Mucosa of descending colon (tissue), 3 donors: Measurements from ENCODE around the gene PSMD11. TPM values are rescaled to one million over a fixed set of nuclear protein-coding genes. Genes with fewer than 3 reads are reported as not detected.
A peak's percentile ranks its signal among the peaks of the same experiment; 100 is the strongest.

Source experiments
- ATAC-seq: fragments of 200-7000 bp; cut with Tn5 transposase; one replicate; pipeline ENCODE4 v1.9.1; 2020; ENCODE audit warnings: mild to moderate bottlenecking, moderate library complexity
- DNase-seq, 3 donors: peaks; one replicate each; pipeline ENCODE4 v3.0.0-alpha.2; 2020
- H3K36me3 ChIP-seq: fragments of 200-600 bp; one replicate; pipeline ENCODE4 v1.8.0; 2021; ENCODE audit warnings: low read depth, mild to moderate bottlenecking
- H3K4me1 ChIP-seq: fragments of 200-600 bp; one replicate; pipeline ENCODE4 v1.8.0; 2021; ENCODE audit warnings: low read depth, mild to moderate bottlenecking
- H3K4me3 ChIP-seq: fragments of 200-600 bp; one replicate; pipeline ENCODE4 v1.8.0; 2021; ENCODE audit warnings: mild to moderate bottlenecking
- H3K9me3 ChIP-seq: fragments of 200-600 bp; one replicate; pipeline ENCODE4 v1.8.0; 2021; ENCODE audit warnings: mild to moderate bottlenecking
- intact Hi-C, 2 donors: fragments of 100-400 bp; cut with DNase I in 1 of 2; cut with micrococcal nuclease in 1 of 2; formaldehyde crosslinking; loops; one replicate each; pipeline versions ENCODE4 v1.11.0 to v1.11.1; 2022; cut with DNase I, micrococcal nuclease
- total RNA-seq, 3 donors: library from RNA; stranded (reverse); fragmentation: NEBNext Ultra II Directional in 2 of 3; extraction: Animal tissue kit (Norgen Biotek cat#: 25700) in 2 of 3; gene quantifications; one replicate each; pipeline versions ENCODE4 v1.2.1 to v1.2.4, GENCODE V29; 2021 to 2023
- TF ChIP-seq, protein P1 (sequence below): fragments of 200-600 bp; IDR thresholded peaks from one replicate; pipeline ENCODE4 v1.8.0; 2022; ENCODE audit warnings: antibody characterized with exemption, mild to moderate bottlenecking
- donor health status: DM: no; HTN: no; CAD: no; lungs with moderate emphysema.
- donor health status: DM: no; HTN: no; CAD: no.
- donor health status: DM: no; HTN: yes; CAD: no.

Gene PSMD11
- total RNA-seq, 3 donors from 2014 or later: 81.5 to 99.2 (median 85.8) TPM

DNA sequence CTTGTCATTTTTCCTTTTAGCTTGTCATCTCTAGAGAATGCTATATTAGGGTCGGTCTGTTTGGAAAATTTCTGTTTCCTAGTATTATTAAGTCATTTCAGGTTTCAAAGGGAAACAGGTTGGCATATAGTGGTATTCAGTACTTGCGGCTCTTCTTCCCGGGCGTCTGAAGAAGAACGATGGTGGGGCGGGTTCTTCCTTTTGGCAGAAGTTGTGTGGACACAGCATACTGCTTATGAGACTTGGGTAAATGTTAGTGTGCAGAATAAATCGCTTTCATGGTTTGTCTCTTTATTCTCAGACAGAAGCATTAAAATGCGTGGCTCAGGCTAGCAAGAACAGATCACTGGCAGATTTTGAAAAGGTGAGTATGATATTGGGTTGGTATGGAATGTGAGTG lies 32.9 kb downstream of the PSMD11 start:
- no peak for ATAC-seq
- intact Hi-C loops: no loop called here
- H3K4me1 ChIP-seq: no peaks in the 10 kb centered on the region
- TF ChIP-seq, protein P1, sequence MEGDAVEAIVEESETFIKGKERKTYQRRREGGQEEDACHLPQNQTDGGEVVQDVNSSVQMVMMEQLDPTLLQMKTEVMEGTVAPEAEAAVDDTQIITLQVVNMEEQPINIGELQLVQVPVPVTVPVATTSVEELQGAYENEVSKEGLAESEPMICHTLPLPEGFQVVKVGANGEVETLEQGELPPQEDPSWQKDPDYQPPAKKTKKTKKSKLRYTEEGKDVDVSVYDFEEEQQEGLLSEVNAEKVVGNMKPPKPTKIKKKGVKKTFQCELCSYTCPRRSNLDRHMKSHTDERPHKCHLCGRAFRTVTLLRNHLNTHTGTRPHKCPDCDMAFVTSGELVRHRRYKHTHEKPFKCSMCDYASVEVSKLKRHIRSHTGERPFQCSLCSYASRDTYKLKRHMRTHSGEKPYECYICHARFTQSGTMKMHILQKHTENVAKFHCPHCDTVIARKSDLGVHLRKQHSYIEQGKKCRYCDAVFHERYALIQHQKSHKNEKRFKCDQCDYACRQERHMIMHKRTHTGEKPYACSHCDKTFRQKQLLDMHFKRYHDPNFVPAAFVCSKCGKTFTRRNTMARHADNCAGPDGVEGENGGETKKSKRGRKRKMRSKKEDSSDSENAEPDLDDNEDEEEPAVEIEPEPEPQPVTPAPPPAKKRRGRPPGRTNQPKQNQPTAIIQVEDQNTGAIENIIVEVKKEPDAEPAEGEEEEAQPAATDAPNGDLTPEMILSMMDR: no peak
- peaks cover 27% of the 10 kb centered on the region for H3K36me3 ChIP-seq
- DNase-seq: no peak
- H3K4me3 ChIP-seq: no peak overlapping the region
- H3K9me3 ChIP-seq: no peaks in the 10 kb centered on the region

DNA sequence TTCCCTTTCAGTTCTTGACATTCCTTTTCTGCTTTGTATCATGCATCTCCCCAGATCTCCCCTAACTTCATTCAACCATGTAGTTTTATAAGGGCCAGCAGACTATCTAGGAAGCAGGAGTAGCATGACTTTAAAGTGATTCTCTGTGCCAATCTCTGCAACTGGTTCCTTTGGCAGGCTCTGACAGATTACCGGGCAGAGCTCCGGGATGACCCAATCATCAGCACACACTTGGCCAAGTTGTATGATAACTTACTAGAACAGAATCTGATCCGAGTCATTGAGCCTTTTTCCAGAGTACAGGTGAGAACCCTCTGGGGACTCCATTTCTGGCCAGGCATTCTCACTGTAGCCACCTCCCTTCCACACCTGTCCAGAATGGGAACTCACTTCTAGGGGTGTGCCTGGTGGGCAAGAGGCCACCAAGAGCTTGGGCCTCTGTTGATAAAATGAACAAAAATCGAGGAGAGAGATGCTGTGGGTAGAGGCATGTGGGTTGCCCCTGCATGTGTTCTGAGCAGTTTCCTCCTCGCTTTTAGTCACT lies 34.8 kb downstream of the PSMD11 start:
- TF ChIP-seq, protein P1: no peak
- ATAC-seq: no peak
- H3K36me3 ChIP-seq: peaks cover 22% of the 10 kb centered on the region
- no peak overlapping the region for H3K4me3 ChIP-seq
- no peak for DNase-seq
- no peaks in the 10 kb centered on the region for H3K4me1 ChIP-seq
- no peaks in the 10 kb centered on the region for H3K9me3 ChIP-seq
- intact Hi-C loops: no loop called here

DNA sequence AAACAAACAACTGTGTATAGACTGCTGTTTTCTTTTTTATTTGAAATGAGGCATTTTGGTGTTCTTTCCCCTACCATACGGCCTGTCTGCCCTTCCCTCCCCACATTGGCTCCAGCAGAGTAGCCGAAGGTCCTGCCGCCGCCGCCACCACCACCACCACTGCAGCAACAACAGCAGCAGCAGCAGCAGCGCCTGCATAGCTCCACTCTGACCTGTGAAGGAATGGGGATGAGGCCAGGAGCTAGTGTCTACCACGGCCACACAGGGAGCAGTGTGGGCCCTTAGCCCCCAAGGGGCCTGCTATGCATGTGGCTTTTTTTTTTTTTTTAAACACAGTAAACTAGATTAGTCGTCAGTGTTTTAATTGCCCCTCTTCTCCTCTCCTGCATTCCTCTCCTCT lies 36.9 kb downstream of the PSMD11 start:
- Histone ChIP-seq H3K4me1 (peaks cover 5% of the 10 kb centered on the region), H3K36me3 (peaks cover 12% of the 10 kb centered on the region), H3K9me3 (no peaks in the 10 kb centered on the region), H3K4me3 (no peak overlapping the region)
- ATAC-seq: no peak
- DNase-seq: peak in 1 of 3 donors; percentile 27
- intact Hi-C loops: no loop called here
- TF ChIP-seq, protein P1: no peak

DNA sequence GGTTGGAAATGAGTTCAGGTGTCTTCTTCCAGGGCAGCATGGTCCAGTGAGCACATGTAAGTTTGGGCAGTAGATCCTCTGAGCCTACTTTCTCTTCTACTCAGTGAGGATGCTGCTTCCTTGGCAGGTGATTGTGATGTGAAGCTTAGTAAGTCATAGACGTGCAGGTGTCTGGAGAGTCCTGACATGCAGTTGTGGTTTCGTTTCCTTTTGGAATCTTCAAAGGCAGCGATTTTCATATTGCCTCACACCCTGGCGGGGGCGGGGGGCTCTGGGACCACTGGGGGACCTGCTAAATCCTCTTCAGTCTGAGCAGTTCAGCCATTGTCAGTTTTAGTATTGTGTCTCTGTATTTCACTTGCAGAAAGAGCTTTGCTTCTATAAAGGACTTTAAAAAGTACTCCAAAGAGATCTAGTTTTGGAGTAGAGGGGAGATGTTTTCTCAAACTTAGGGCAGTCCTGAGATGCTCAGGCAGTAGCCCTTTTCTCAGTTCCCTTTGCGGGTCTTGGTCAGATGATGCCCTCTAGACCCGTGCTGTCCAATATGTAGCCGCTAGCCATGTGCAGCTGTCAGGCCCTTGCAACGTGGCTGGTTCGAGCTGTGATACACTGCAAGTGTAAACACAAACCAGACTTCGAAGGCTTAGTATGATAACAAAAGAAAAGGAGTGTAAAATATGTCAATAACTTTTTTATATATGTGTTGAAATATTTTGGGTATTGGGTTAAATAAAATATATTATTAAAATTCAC lies 38.4 kb downstream of the PSMD11 start:
- DNase-seq (peak in 1 of 3 donors; percentile 18), ATAC-seq (no peak)
- Histone ChIP-seq H3K4me3 (no peak overlapping the region), H3K9me3 (no peaks in the 10 kb centered on the region), H3K4me1 (peaks cover 9% of the 10 kb centered on the region), H3K36me3 (peaks cover 12% of the 10 kb centered on the region)
- TF ChIP-seq, protein P1: no peak
- intact Hi-C loops: no loop called here

DNA sequence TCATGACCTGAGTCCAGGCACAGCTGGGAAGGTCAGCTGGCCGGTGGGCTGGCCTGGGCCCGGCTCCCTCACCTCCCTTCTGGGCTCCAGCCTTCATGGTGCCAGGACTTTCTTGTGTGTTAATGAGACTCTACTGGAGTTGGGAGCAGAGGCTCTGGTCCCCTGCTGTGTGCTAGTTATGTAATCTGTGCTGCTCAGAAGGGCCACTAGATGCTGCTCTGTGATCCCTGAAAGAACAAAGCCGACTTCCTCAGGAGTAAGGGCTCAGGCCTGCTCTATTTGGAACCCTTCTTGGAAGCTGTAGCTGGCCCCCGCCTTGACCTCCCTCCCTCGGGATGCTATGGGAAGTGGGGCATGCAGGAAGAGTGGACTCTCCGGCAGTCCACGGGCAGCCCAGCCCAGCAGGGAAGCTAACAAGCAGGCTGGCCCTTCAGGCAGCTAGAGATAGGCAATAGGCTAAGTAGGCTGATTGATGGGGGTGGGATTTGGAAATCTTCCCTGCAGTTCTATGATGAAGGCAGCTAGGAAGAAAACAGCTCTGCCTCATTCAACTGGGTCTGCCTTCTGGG lies 39.2 kb downstream of the PSMD11 start:
- Histone ChIP-seq H3K4me3 (no peak overlapping the region), H3K9me3 (no peaks in the 10 kb centered on the region), H3K36me3 (peaks cover 12% of the 10 kb centered on the region), H3K4me1 (peaks cover 12% of the 10 kb centered on the region)
- intact Hi-C loops: no loop called here
- peak; percentile 41 for ATAC-seq
- peak; percentile 39 to 71 (median 46) for DNase-seq
- TF ChIP-seq, protein P1: peak; percentile 13
